SK-N-MC (cell line): Measurements from ENCODE around the gene PEAK1.
"Not testable (repeated sequence)": the region's sequence is repeated elsewhere in the genome, so short reads cannot be mapped to it uniquely, and the experiment has no call there.

Source experiments
- DNase-seq: peaks from one replicate; pipeline ENCODE4 v3.0.0-alpha.2; 2011; ENCODE audit warnings: low read depth, low spot score
- H3K27ac ChIP-seq: fragments of 200-600 bp; sonication (generic); 2 replicates; pipeline ENCODE4 v1.5.1; 2016; ENCODE audit warnings: mixed run types
- H3K36me3 ChIP-seq: fragments of 200-600 bp; sonication (generic); 2 replicates; pipeline ENCODE4 v1.6.1; 2017; ENCODE audit warnings: antibody characterized with exemption, low read length, mixed read lengths; ENCODE audit not compliant: insufficient read depth
- H3K4me3 ChIP-seq: fragments of 200-600 bp; sonication (generic); 2 replicates; pipeline ENCODE4 v1.5.1; 2016
- H3K9ac ChIP-seq: fragments of 200-600 bp; sonication (generic); 2 replicates; pipeline ENCODE4 v1.8.0; 2017; ENCODE audit warnings: mixed run types, mixed read lengths; ENCODE audit not compliant: insufficient read length
- H3K9me3 ChIP-seq: fragments of 200-600 bp; sonication (generic); 2 replicates; pipeline ENCODE4 v1.6.1; 2017; ENCODE audit warnings: low read depth, mild to moderate bottlenecking, antibody characterized with exemption, low read length, moderate library complexity, mixed read lengths
- EZH2 ChIP-seq: fragments of 200-600 bp; sonication (generic); IDR thresholded peaks from one replicate; pipeline ENCODE4 v1.6.1; 2017; ENCODE audit warnings: antibody characterized with exemption
- FOXP2 ChIP-seq: optimal IDR thresholded peaks from 2 replicates; pipeline ENCODE3; 2011; ENCODE audit warnings: mild to moderate bottlenecking, moderate library complexity; ENCODE audit not compliant: insufficient read depth; ENCODE audit errors: extremely low read length, control extremely low read depth
- POLR2AphosphoS5 ChIP-seq: IDR thresholded peaks from 2 replicates; pipeline ENCODE4 v1.6.1; 2012; ENCODE audit warnings: mild to moderate bottlenecking, low read depth, low read length, borderline replicate concordance

PEAK1 gene

GRCh38 chr15:77187751-77188464, 232.0 kb downstream of the PEAK1 start:
- H3K4me3 ChIP-seq = peak overlapping the region; percentile 36; the same call in 1 of the 2 replicates

DNA sequence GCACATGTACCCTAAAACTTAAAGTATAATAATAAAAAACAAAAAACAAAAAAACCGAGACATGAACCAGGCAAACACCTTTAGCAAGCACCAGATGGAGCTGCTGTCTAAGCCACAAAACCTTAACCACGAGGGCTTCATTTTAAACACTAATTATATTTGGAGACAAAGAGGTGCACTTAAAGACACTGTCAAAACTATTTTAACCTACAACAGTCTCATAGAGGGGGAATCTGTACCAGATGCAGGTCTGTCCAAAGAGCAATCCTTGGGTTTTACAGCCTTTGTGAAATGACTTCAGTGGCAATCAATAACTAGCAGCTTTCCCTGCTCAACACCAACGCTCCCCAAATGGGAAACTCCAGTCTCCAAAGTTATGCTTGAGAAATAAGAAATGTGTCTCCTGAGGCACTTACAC, 233.3 kb downstream of the PEAK1 start:
- DNase-seq = peak; percentile 35

More at GRCh38 chr15:77187751-77188464, 232.0 kb downstream of the PEAK1 start:
- H3K27ac ChIP-seq = peak overlapping the region; percentile 37
- TF ChIP-seq EZH2 (no peak), POLR2AphosphoS5 (no peak), FOXP2 (no peak)
- no peaks in the 10 kb centered on the region for H3K36me3 ChIP-seq
- no peak overlapping the region for H3K9ac ChIP-seq
- no peak for DNase-seq
- H3K9me3 ChIP-seq = no peaks in the 10 kb centered on the region

DNA sequence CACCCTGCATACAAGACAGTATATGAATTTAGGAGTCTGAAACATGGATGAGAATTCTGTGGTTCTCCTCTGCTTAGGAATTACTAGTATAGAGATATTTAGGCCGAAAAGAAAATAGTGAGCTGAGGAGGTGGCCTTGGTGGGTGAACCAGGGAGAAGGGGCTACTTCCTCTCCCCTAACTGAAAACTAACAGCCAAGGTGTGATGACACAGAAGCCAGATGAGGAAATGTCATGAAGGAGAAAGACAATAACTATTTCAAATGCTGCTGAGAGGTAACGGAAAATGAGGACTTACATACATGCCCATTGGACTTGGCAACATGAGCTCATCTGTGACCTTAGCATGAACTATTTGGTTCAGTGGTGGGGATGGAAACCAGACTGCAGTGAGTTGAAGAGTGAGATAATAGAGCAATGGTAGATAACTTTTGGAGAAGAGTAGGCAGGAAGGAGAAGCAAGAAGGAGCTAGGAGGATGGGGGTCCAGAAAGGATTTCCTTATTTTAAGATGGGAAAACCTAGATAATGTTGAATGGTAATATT, 234.6 kb downstream of the PEAK1 start:
- no peak for TF ChIP-seq POLR2AphosphoS5
- no peak for TF ChIP-seq FOXP2
- TF ChIP-seq EZH2 = no peak
- H3K9me3 ChIP-seq = no peaks in the 10 kb centered on the region
- DNase-seq = no peak
- H3K36me3 ChIP-seq = no peaks in the 10 kb centered on the region
- H3K27ac ChIP-seq = no peak overlapping the region
- no peak overlapping the region for H3K4me3 ChIP-seq
- H3K9ac ChIP-seq = no peak overlapping the region

More for the DNA sequence above, 233.3 kb downstream of the PEAK1 start:
- H3K9ac ChIP-seq = no peak overlapping the region
- peak overlapping the region; percentile 63 for H3K27ac ChIP-seq
- no peaks in the 10 kb centered on the region for H3K9me3 ChIP-seq
- TF ChIP-seq EZH2 (no peak), FOXP2 (no peak), POLR2AphosphoS5 (no peak)
- no peaks in the 10 kb centered on the region for H3K36me3 ChIP-seq
- no peak overlapping the region for H3K4me3 ChIP-seq

- H3K9me3 ChIP-seq, H3K4me3 ChIP-seq, DNase-seq, H3K27ac ChIP-seq, H3K36me3 ChIP-seq, H3K9ac ChIP-seq: not testable (repeated sequence)
Observed at GRCh38 chr15:77184352-77184751, 235.6 kb downstream of the PEAK1 start.

DNA sequence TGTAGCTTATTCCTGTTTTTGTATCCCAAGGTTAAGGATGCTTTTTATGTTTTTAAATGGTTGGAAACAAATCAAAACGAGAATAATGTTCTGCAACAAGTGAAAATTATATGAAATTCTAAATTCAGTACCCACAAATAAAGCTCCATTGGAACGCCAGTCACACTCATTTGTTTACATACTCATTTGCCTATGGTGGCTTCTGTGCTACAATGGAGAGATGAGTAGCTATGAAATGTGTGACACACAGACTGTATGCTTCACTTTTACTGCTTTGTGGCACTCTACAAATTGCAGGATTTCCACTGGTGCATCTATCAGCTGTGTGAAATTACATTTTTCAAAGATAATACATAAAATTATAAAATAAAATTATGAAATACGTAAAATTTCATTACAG, 236.8 kb downstream of the PEAK1 start:
- Histone ChIP-seq H3K4me3 (no peak overlapping the region), H3K27ac (no peak overlapping the region), H3K9me3 (no peaks in the 10 kb centered on the region), H3K36me3 (no peaks in the 10 kb centered on the region), H3K9ac (no peak overlapping the region)
- TF ChIP-seq POLR2AphosphoS5 = no peak
- no peak for TF ChIP-seq FOXP2
- TF ChIP-seq EZH2 = no peak
- no peak for DNase-seq

- H3K4me3 ChIP-seq = no peak overlapping the region
- no peak for DNase-seq
- no peaks in the 10 kb centered on the region for H3K36me3 ChIP-seq
- H3K27ac ChIP-seq = no peak overlapping the region
- TF ChIP-seq FOXP2 (no peak), POLR2AphosphoS5 (no peak), EZH2 (no peak)
- no peak overlapping the region for H3K9ac ChIP-seq
- H3K9me3 ChIP-seq = no peaks in the 10 kb centered on the region
Observed at GRCh38 chr15:77181305-77182074, 238.4 kb downstream of the PEAK1 start.

DNA sequence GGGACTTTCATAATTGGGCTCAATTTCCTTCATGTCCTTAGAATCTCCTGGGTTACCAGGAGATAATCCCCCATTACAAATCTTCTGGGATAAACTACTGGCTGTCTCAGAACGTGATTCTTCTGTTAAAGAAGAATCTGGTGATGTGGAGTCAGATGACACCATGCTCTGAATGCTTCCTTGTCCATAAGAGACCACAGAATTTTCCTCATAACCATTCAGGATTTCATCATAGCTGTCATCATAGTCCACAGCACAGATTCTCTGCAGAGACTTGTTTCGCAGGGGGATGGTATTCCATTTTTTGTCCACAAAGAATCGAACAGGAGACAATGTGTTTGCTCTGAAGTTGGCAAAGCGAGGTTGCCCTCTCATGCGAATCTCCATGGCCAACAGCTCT, 239.1 kb downstream of the PEAK1 start:
- no peak for TF ChIP-seq FOXP2
- TF ChIP-seq POLR2AphosphoS5 = no peak
- TF ChIP-seq EZH2 = no peak
- no peak overlapping the region for H3K4me3 ChIP-seq
- H3K36me3 ChIP-seq = no peaks in the 10 kb centered on the region
- H3K9ac ChIP-seq = no peak overlapping the region
- H3K9me3 ChIP-seq = no peaks in the 10 kb centered on the region
- DNase-seq = no peak
- no peak overlapping the region for H3K27ac ChIP-seq

DNA sequence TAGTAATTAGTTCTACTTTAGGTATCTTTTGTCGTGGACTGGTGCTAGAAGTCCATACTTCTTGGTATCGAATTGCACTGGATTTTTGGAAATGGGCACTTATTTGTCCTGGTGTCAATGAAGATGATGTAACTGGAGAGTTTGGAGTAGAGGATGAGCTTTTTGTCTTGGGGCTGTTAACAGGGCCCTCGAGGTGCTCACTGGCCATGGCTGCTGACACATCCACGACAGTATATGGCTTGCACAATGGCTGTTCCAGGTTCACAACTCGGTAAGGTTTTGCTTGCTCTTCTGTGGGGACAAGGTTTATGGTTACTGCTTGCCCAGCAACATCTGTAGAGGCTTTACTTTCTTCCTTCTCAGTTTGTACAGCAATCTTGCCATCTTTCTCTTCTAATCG, 239.6 kb downstream of the PEAK1 start:
- no peak overlapping the region for H3K27ac ChIP-seq

DNA sequence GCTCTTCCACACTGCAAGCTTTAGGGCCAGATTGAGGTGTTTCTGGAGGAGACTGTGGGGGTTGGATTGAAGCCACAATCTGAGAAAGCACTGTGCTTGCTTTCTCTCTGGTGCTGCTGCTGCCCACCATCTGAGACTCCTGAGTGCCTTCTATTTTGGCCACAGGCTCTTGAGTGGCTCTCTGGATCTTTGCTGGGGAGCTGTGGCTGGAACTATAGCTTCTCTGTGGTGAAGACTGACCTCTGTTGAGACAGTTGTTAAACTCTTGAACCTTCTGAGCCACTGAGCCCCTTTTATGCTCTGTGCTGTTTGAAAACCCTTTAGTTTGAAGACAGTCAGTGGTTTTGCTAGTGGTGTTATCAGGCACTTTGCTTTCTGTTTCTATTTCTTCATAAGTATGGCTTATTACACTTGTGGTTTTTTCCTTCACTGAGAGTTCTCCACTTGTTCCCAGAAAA, 240.3 kb downstream of the PEAK1 start:
- no peak for DNase-seq
- no peak overlapping the region for H3K27ac ChIP-seq

More for the DNA sequence above, 239.6 kb downstream of the PEAK1 start:
- H3K36me3 ChIP-seq = no peaks in the 10 kb centered on the region
- H3K9ac ChIP-seq = no peak overlapping the region
- H3K4me3 ChIP-seq = no peak overlapping the region
- DNase-seq = no peak
- no peaks in the 10 kb centered on the region for H3K9me3 ChIP-seq
- TF ChIP-seq FOXP2 (no peak), POLR2AphosphoS5 (no peak), EZH2 (no peak)

More for the DNA sequence above, 240.3 kb downstream of the PEAK1 start:
- Histone ChIP-seq H3K4me3 (no peak overlapping the region), H3K36me3 (no peaks in the 10 kb centered on the region), H3K9ac (no peak overlapping the region), H3K9me3 (no peaks in the 10 kb centered on the region)
- TF ChIP-seq EZH2 = no peak
- no peak for TF ChIP-seq POLR2AphosphoS5
